Vagina (tissue), 2 donors: ENCODE results near the gene TMPRSS11A.

Experiments used
- CTCF ChIP-seq, 3 experiments: fragments of 450-650 bp in 2 of 3; fragments of 200-600 bp in 1 of 3; sonication (generic) in 1 of 3; IDR thresholded peaks; one replicate each; pipeline ENCODE4 v1.5.1; 2017 to 2019; ENCODE audit warnings: antibody characterized with exemption in 3 of 3, mild to moderate bottlenecking in 2 of 3, moderate library complexity in 2 of 3
- POLR2A ChIP-seq, 2 donors: fragments of 450-650 bp; IDR thresholded peaks; one replicate each; pipeline ENCODE4 v1.6.1; 2017; ENCODE audit warnings: antibody characterized with exemption in 2 of 2, mild to moderate bottlenecking in 2 of 2, moderate library complexity in 2 of 2
- POLR2AphosphoS5 ChIP-seq, 2 donors: sonication (generic); formaldehyde crosslinking; IDR thresholded peaks; one replicate each; pipeline ENCODE4 v1.9.0; 2017; ENCODE audit warnings: antibody characterized with exemption in 2 of 2, mild to moderate bottlenecking in 2 of 2, low read depth in 1 of 2; ENCODE audit not compliant: insufficient read depth in 1 of 2

DNA sequence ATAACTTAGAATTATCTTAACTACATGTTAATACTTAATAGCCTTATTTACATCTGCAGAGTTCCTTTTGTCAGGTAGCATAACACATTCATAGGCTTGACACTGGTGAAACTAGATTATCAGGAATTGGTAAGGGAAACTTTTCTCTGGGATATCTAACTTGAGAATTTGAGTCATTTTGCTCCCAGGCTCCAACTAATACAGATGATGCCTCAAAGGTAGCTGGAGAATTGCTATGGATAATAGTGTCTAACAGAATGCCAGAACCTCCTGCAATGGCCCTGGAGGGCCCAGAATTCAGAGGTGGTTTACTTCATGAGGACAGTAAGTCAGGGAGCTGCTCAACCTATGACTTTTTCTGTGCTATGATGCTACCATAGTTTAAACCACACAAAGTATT, 65.6 kb downstream of the TMPRSS11A start:
- no peak for TF ChIP-seq CTCF (IDR thresholded peaks at IDR 0.05)
- no peak for TF ChIP-seq POLR2A (IDR thresholded peaks at IDR 0.05)
- TF ChIP-seq POLR2AphosphoS5 (IDR thresholded peaks at IDR 0.05; ENCODE audit: insufficient read depth in 1 of 2, low read depth in 1 of 2), result no peak
